Keratinocyte (primary cell): ENCODE results near the gene NID2. TPM values are rescaled to one million over a fixed set of nuclear protein-coding genes. Genes with fewer than 3 reads are reported as not detected.

Experiments
- DNase-seq: peaks from one replicate; pipeline ENCODE4 v3.0.0-alpha.2; 2011; ENCODE audit warnings: low read depth, missing footprints, low spot score
- FAIRE-seq: peaks from 2 replicates; lab custom pipeline; 2011; peaks lifted over from hg19 to GRCh38; lab: Jason Lieb, UNC
- H2AFZ ChIP-seq: 2 replicates; pipeline ENCODE4 v1.6.0; 2012; ENCODE audit warnings: low read length, control low read depth, inconsistent platforms; ENCODE audit not compliant: control insufficient read depth
- H3K27ac ChIP-seq: 2 replicates; pipeline ENCODE4 v1.5.1; 2011; ENCODE audit warnings: low read length; ENCODE audit not compliant: control insufficient read depth, insufficient read depth
- H3K27me3 ChIP-seq: 3 replicates; pipeline ENCODE4 v1.6.0; 2011; ENCODE audit warnings: low read length; ENCODE audit not compliant: control insufficient read depth, insufficient read depth; ENCODE audit errors: extremely low read depth
- H3K36me3 ChIP-seq, 2 experiments: 2 replicates in 1 of 2; 3 replicates in 1 of 2; pipeline ENCODE4 v1.5.1; 2011; ENCODE audit warnings: low read length in 2 of 2, mild to moderate bottlenecking in 1 of 2; ENCODE audit not compliant: control insufficient read depth in 2 of 2, insufficient read depth in 2 of 2; ENCODE audit errors: extremely low read depth in 1 of 2
- H3K4me1 ChIP-seq: 3 replicates; pipeline ENCODE4 v1.5.1; 2011; ENCODE audit warnings: low read length; ENCODE audit not compliant: control insufficient read depth, insufficient read depth; ENCODE audit errors: extremely low read depth
- H3K4me2 ChIP-seq: 3 replicates; pipeline ENCODE4 v1.6.0; 2011; ENCODE audit warnings: low read depth, low read length; ENCODE audit not compliant: control insufficient read depth, insufficient read depth; ENCODE audit errors: extremely low read depth
- H3K4me3 ChIP-seq, 3 experiments: fragments of 200-600 bp in 1 of 3; sonication (generic) in 1 of 3; 2 replicates in 2 of 3; 3 replicates in 1 of 3; pipeline ENCODE4 v1.5.1; 2011 to 2016; ENCODE audit warnings: low read length in 3 of 3, mild to moderate bottlenecking in 3 of 3, control low read depth in 2 of 3, inconsistent platforms in 1 of 3, low read depth in 1 of 3, mixed read lengths in 1 of 3, mixed run types in 1 of 3, moderate library complexity in 1 of 3; ENCODE audit not compliant: control insufficient read depth in 2 of 3, insufficient read depth in 2 of 3; ENCODE audit errors: extremely low read depth in 1 of 3
- H3K79me2 ChIP-seq: 2 replicates; pipeline ENCODE4 v1.6.0; 2012; ENCODE audit warnings: low read length; ENCODE audit not compliant: control insufficient read depth, insufficient read depth
- H3K9ac ChIP-seq: 3 replicates; pipeline ENCODE4 v1.6.0; 2011; ENCODE audit warnings: low read length; ENCODE audit not compliant: control insufficient read depth, insufficient read depth; ENCODE audit errors: extremely low read depth
- H3K9me1 ChIP-seq: 3 replicates; pipeline ENCODE4 v1.6.0; 2011; ENCODE audit warnings: low read length; ENCODE audit not compliant: control insufficient read depth, insufficient read depth; ENCODE audit errors: extremely low read depth
- H3K9me3 ChIP-seq: 2 replicates; pipeline ENCODE4 v1.5.1; 2012; ENCODE audit warnings: low read depth, low read length; ENCODE audit not compliant: control insufficient read depth
- H4K20me1 ChIP-seq: 3 replicates; pipeline ENCODE4 v1.6.0; 2011; ENCODE audit warnings: low read length; ENCODE audit not compliant: control insufficient read depth, insufficient read depth; ENCODE audit errors: extremely low read depth
- EZH2 ChIP-seq: IDR thresholded peaks from one replicate; pipeline ENCODE4 v1.6.1; 2012; ENCODE audit warnings: inconsistent platforms, mild to moderate bottlenecking, low read length, moderate library complexity
- dilution Hi-C: fragments of 300-500 bp; cut with MboI; formaldehyde crosslinking; loops from one replicate; pipeline ENCODE4 v1.7.0; 2020; ENCODE audit warnings: low sequenced_read_pairs; ENCODE audit not compliant: extremely low pct_ligation_motif_present
- polyA plus RNA-seq, 5 experiments: library from polyadenylated mRNA; depleted of rRNA in 3 of 5; stranded (reverse) in 3 of 5; stranded (forward) in 1 of 5; unstranded in 1 of 5; fragments of >200 nt; gene quantifications; 1 replicate in 1 of 5; 2 replicates in 3 of 5; 3 replicates in 1 of 5; pipeline versions ENCODE4 v1.2.1 to v1.2.3, GENCODE V29; 2011 to 2012; ENCODE audit warnings: missing spikeins in 2 of 5, low read depth in 1 of 5, low replicate concordance in 1 of 5
- TF ChIP-seq, protein P1 (sequence below), 3 experiments: IDR thresholded peaks in 1 of 3; conservative IDR thresholded peaks in 1 of 3; optimal IDR thresholded peaks in 1 of 3; 2 replicates in 2 of 3; 3 replicates in 1 of 3; pipeline versions ENCODE3 to v1.5.1; 2011; ENCODE audit warnings: low read length in 3 of 3, mild to moderate bottlenecking in 3 of 3, moderate library complexity in 2 of 3, control low read depth in 1 of 3, inconsistent platforms in 1 of 3; ENCODE audit not compliant: insufficient read depth in 2 of 3; ENCODE audit errors: extremely low read depth in 1 of 3

The NID2 gene
- polyA plus RNA-seq, 1 donor (not counting 4 experiments of a cell fraction or from before 2014, with no cell fraction given): 1.7 TPM

DNA sequence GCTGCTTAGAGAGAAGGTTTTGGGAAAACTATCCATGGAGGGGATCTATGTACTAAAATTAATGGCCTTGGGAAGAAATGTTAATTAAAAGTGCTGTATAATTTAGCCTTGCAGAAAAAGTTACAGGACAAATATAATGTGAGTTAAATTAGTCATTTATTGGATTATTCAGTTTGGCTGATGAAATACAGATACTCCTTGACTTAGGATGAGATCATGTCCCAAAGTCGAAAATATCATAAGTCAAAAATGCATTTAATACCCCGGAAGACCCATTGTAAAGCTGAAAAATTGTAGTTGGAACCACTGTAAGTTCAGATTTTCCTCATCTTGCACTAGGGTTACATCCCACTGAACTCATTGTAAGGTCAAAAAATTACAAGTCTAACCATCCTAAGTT, 69.8 kb downstream of the NID2 start:
- FAIRE-seq (no peak), DNase-seq (no peak)
- Histone ChIP-seq H2AFZ (no peak overlapping the region), H3K36me3 (peaks cover 13 to 26% of the 10 kb centered on the region in 2 experiments), H4K20me1 (no peaks in the 10 kb centered on the region), H3K9me3 (no peaks in the 10 kb centered on the region), H3K27me3 (no peaks in the 10 kb centered on the region), H3K9me1 (no peaks in the 10 kb centered on the region), H3K79me2 (peaks cover 18% of the 10 kb centered on the region), H3K4me3 (no peak overlapping the region), H3K4me2 (no peak overlapping the region), H3K4me1 (no peaks in the 10 kb centered on the region), H3K9ac (no peak overlapping the region), H3K27ac (no peak overlapping the region)
- TF ChIP-seq, protein P1, sequence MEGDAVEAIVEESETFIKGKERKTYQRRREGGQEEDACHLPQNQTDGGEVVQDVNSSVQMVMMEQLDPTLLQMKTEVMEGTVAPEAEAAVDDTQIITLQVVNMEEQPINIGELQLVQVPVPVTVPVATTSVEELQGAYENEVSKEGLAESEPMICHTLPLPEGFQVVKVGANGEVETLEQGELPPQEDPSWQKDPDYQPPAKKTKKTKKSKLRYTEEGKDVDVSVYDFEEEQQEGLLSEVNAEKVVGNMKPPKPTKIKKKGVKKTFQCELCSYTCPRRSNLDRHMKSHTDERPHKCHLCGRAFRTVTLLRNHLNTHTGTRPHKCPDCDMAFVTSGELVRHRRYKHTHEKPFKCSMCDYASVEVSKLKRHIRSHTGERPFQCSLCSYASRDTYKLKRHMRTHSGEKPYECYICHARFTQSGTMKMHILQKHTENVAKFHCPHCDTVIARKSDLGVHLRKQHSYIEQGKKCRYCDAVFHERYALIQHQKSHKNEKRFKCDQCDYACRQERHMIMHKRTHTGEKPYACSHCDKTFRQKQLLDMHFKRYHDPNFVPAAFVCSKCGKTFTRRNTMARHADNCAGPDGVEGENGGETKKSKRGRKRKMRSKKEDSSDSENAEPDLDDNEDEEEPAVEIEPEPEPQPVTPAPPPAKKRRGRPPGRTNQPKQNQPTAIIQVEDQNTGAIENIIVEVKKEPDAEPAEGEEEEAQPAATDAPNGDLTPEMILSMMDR (optimal IDR thresholded peaks at IDR 0.05 in 1 of 3, IDR thresholded peaks at IDR 0.05 in 1 of 3, conservative IDR thresholded peaks at IDR 0.05 in 1 of 3; ENCODE audit: extremely low read depth in 1 of 3, insufficient read depth in 2 of 3, low read length in 3 of 3): no peak
- no peak for TF ChIP-seq EZH2
- dilution Hi-C loops: no loop called here

- DNase-seq: no peak
- H3K79me2 ChIP-seq: peaks cover 20% of the 10 kb centered on the region
Observed at GRCh38 chr14:51998348-51998747, 70.5 kb downstream of the NID2 start.

More at GRCh38 chr14:51998348-51998747, 70.5 kb downstream of the NID2 start:
- no peaks in the 10 kb centered on the region for H3K4me1 ChIP-seq
- no peak for FAIRE-seq
- no peak overlapping the region for H3K9ac ChIP-seq
- no peak overlapping the region for H3K27ac ChIP-seq
- H3K9me1 ChIP-seq: no peaks in the 10 kb centered on the region
- H3K4me2 ChIP-seq: no peak overlapping the region
- TF ChIP-seq EZH2: no peak
- TF ChIP-seq, protein P1 (optimal IDR thresholded peaks at IDR 0.05 in 1 of 3, IDR thresholded peaks at IDR 0.05 in 1 of 3, conservative IDR thresholded peaks at IDR 0.05 in 1 of 3; ENCODE audit: extremely low read depth in 1 of 3, insufficient read depth in 2 of 3, low read length in 3 of 3): no peak
- H4K20me1 ChIP-seq: no peaks in the 10 kb centered on the region
- no peak overlapping the region for H3K4me3 ChIP-seq
- no peak overlapping the region for H2AFZ ChIP-seq
- no peaks in the 10 kb centered on the region for H3K27me3 ChIP-seq
- dilution Hi-C loops: no loop called here
- peaks cover 13 to 24% of the 10 kb centered on the region in 2 experiments for H3K36me3 ChIP-seq
- no peaks in the 10 kb centered on the region for H3K9me3 ChIP-seq
